Measurements from ENCODE around the gene SPTLC1. TPM values are rescaled to one million over a fixed set of nuclear protein-coding genes. Genes with fewer than 3 reads are reported as not detected.
"Not testable (repeated sequence)": the region's sequence is repeated elsewhere in the genome, so short reads cannot be mapped to it uniquely, and the experiment has no call there.

Gene SPTLC1
- total and polyA plus RNA-seq, 2 experiments from 2014 or later, result 42.6 to 46.0 TPM

GRCh38 chr9:92032891-92033290 is 82.3 kb downstream of the SPTLC1 start:
- no peaks in the 10 kb centered on the region for H3K4me1 ChIP-seq (ENCODE audit: low read depth)
- no peaks in the 10 kb centered on the region for H3K27me3 ChIP-seq
- H3K27ac ChIP-seq, result no peak overlapping the region
- TF ChIP-seq CTCF (IDR thresholded peaks at IDR 0.05; ENCODE audit: low read depth, low read length), result no peak
- no peak for DNase-seq (ENCODE audit: low read depth in 1 of 2, low spot score in 1 of 2)
- H3K36me3 ChIP-seq, result peaks cover 27% of the 10 kb centered on the region
- no peak overlapping the region for H3K4me3 ChIP-seq
- no peaks in the 10 kb centered on the region for H3K9me3 ChIP-seq (ENCODE audit: low read depth)

GRCh38 chr9:92030367-92030766 is 84.8 kb downstream of the SPTLC1 start:
- Histone ChIP-seq H3K4me1 (ENCODE audit: low read depth) (no peaks in the 10 kb centered on the region), H3K27ac (no peak overlapping the region), H3K4me3 (no peak overlapping the region), H3K27me3 (no peaks in the 10 kb centered on the region), H3K36me3 (peaks cover 19% of the 10 kb centered on the region), H3K9me3 (ENCODE audit: low read depth) (no peaks in the 10 kb centered on the region)
- no peak for DNase-seq (ENCODE audit: low read depth in 1 of 2, low spot score in 1 of 2)
- no peak for TF ChIP-seq CTCF (IDR thresholded peaks at IDR 0.05; ENCODE audit: low read depth, low read length)

- peak; percentile 14 for TF ChIP-seq CTCF (IDR thresholded peaks at IDR 0.05; ENCODE audit: low read depth, low read length)
- Histone ChIP-seq H3K27me3 (no peaks in the 10 kb centered on the region), H3K4me3 (no peak overlapping the region), H3K27ac (no peak overlapping the region), H3K36me3 (peaks cover 13% of the 10 kb centered on the region), H3K4me1 (ENCODE audit: low read depth) (no peaks in the 10 kb centered on the region), H3K9me3 (ENCODE audit: low read depth) (no peaks in the 10 kb centered on the region)
- DNase-seq (ENCODE audit: low read depth in 1 of 2, low spot score in 1 of 2), result no peak
Observed at GRCh38 chr9:92029553-92029952, 85.7 kb downstream of the SPTLC1 start.

- Histone ChIP-seq H3K27ac (no peak overlapping the region), H3K4me3 (no peak overlapping the region), H3K9me3 (ENCODE audit: low read depth) (no peaks in the 10 kb centered on the region), H3K27me3 (no peaks in the 10 kb centered on the region), H3K36me3 (peaks cover 1% of the 10 kb centered on the region), H3K4me1 (ENCODE audit: low read depth) (no peaks in the 10 kb centered on the region)
- TF ChIP-seq CTCF (IDR thresholded peaks at IDR 0.05; ENCODE audit: low read depth, low read length), result no peak
- no peak for DNase-seq (ENCODE audit: low read depth in 1 of 2, low spot score in 1 of 2)
Observed at GRCh38 chr9:92026206-92027002, 88.8 kb downstream of the SPTLC1 start.

GRCh38 chr9:92021785-92022541 is 93.2 kb downstream of the SPTLC1 start:
- peak in 1 of 2 donors; percentile 87 for DNase-seq (ENCODE audit: low read depth in 1 of 2, low spot score in 1 of 2)
- not testable (repeated sequence) for H3K4me3 ChIP-seq; H3K27me3 ChIP-seq; H3K27ac ChIP-seq; H3K4me1 ChIP-seq (ENCODE audit: low read depth); H3K36me3 ChIP-seq; H3K9me3 ChIP-seq (ENCODE audit: low read depth)

GRCh38 chr9:92019658-92020057 is 95.6 kb downstream of the SPTLC1 start:
- H3K9me3 ChIP-seq (ENCODE audit: low read depth), result no peaks in the 10 kb centered on the region
- no peaks in the 10 kb centered on the region for H3K4me1 ChIP-seq (ENCODE audit: low read depth)
- no peaks in the 10 kb centered on the region for H3K27me3 ChIP-seq
- TF ChIP-seq CTCF (IDR thresholded peaks at IDR 0.05; ENCODE audit: low read depth, low read length), result no peak
- no peak overlapping the region for H3K4me3 ChIP-seq
- H3K27ac ChIP-seq, result no peak overlapping the region
- H3K36me3 ChIP-seq, result no peaks in the 10 kb centered on the region
- DNase-seq (ENCODE audit: low read depth in 1 of 2, low spot score in 1 of 2), result no peak

Measured in cardiac muscle cell (in vitro differentiated cells and primary cell).